Right lobe of liver (tissue), 4 donors: ENCODE measurements around the gene GSTCD.

Source experiments
- CTCF ChIP-seq, 4 donors: fragments of 200-600 bp in 3 of 4; fragments of 450-650 bp in 1 of 4; IDR thresholded peaks; one replicate each; pipeline versions ENCODE4 v1.5.1 to v1.8.0; 2016 to 2022; ENCODE audit warnings: antibody characterized with exemption in 4 of 4, mild to moderate bottlenecking in 2 of 4
- POLR2A ChIP-seq: fragments of 450-650 bp; IDR thresholded peaks from one replicate; pipeline ENCODE4 v1.6.1; 2017; ENCODE audit warnings: antibody characterized with exemption, mild to moderate bottlenecking
- donor health status: DM: no; HTN: no; CAD: no.
- donor health status: DM: no; HTN: no; CAD: no.
- donor health status: DM: no; HTN: yes; CAD: no.

- no peak for TF ChIP-seq POLR2A
- no peak for TF ChIP-seq CTCF (IDR thresholded peaks at IDR 0.05)
Observed at GRCh38 chr4:105767579-105767978, 59.0 kb downstream of the GSTCD start.
